Stimulated activated CD8-positive, alpha-beta memory T cell treated with anti-CD3 and anti-CD28 coated beads, Interleukin-7, amount 100 ng/mL, for 24 hours (primary cell): ENCODE results near the gene PLEK.
"Not testable (repeated sequence)": the region's sequence is repeated elsewhere in the genome, so short reads cannot be mapped to it uniquely, and the experiment has no call there.

Experiments used
- DNase-seq: peaks from one replicate; pipeline ENCODE4 v3.0.0-alpha.2; 2020; ENCODE audit warnings: low read depth

PLEK gene

DNA sequence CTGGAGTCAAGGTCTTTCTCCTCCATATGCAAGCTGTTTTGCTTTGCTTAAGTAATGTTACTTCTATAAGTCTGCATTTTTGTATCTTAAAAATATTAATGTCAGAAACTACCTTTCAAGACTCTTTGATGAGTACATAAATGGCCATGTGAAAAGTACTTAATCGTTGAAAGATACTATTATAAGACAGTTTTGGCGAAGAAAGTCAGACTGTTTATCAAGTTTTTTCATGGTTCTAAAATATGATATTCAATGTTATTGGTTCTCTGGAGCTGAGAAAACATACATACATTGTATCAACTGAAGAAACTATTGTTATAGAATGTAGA lies 76.9 kb downstream of the PLEK start:
- no peak for DNase-seq

DNA sequence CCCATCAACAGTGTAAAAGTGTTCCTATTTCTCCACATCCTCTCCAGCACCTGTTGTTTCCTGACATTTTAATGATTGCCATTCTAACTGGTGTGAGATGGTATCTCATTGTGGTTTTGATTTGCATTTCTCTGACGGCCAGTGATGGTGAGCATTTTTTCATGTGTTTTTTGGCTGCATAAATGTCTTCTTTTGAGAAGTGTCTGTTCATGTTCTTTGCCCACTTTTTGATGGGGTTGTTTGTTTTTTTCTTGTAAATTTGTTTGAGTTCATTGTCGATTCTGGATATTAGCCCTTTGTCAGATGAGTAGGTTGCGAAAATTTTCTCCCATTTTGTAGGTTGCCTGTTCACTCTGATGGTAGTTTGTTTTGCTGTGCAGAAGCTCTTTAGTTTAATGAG lies 81.3 kb downstream of the PLEK start:
- DNase-seq = not testable (repeated sequence)
